ENCODE results near the gene DLGAP4.

DNA sequence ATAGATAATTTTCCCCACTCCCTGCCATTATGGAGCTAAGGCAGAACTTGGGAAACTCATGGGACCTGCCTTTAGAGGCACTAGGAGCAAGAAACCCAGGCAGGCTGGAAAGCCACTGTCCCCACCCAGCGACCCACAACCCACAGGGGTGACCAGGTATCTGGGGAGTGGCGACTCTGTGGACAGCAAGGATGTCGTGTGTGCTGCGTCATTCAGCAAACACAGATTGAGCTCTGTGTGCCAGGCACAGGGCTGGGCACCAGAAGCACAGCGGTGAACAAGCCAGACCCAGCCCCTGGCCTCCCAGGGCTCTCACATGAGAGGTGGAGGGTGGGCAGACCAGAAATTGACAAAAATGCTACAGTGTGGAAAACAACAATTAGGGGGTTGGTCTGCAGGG is 27.7 kb downstream of the DLGAP4 start:
- TF ChIP-seq, protein P1, sequence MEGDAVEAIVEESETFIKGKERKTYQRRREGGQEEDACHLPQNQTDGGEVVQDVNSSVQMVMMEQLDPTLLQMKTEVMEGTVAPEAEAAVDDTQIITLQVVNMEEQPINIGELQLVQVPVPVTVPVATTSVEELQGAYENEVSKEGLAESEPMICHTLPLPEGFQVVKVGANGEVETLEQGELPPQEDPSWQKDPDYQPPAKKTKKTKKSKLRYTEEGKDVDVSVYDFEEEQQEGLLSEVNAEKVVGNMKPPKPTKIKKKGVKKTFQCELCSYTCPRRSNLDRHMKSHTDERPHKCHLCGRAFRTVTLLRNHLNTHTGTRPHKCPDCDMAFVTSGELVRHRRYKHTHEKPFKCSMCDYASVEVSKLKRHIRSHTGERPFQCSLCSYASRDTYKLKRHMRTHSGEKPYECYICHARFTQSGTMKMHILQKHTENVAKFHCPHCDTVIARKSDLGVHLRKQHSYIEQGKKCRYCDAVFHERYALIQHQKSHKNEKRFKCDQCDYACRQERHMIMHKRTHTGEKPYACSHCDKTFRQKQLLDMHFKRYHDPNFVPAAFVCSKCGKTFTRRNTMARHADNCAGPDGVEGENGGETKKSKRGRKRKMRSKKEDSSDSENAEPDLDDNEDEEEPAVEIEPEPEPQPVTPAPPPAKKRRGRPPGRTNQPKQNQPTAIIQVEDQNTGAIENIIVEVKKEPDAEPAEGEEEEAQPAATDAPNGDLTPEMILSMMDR (IDR thresholded peaks at IDR 0.05): no peak
- no peak for TF ChIP-seq POLR2A (IDR thresholded peaks at IDR 0.05)
